Skeletal muscle satellite cell (primary cell): ENCODE results near the gene PTGIS.

ENCODE experiments used
- H3K27me3 ChIP-seq: 2 replicates; pipeline ENCODE4 v1.7.0; 2013; ENCODE audit warnings: low read length; ENCODE audit not compliant: control insufficient read depth, insufficient read depth
- H3K36me3 ChIP-seq: 2 replicates; pipeline ENCODE4 v1.7.0; 2013; ENCODE audit warnings: mild to moderate bottlenecking, control low read depth, low read length; ENCODE audit not compliant: insufficient read depth
- H3K4me1 ChIP-seq: 2 replicates; pipeline ENCODE4 v1.7.0; 2013; ENCODE audit warnings: low read length; ENCODE audit not compliant: control insufficient read depth, insufficient read depth
- H3K4me2 ChIP-seq: 2 replicates; pipeline ENCODE4 v1.7.0; 2013; ENCODE audit warnings: mild to moderate bottlenecking, low read length
- H3K4me3 ChIP-seq: 2 replicates; pipeline ENCODE4 v1.7.0; 2013; ENCODE audit warnings: low read length
- H3K9ac ChIP-seq: 2 replicates; pipeline ENCODE4 v1.7.0; 2013; ENCODE audit warnings: mild to moderate bottlenecking, low read depth, low read length, moderate library complexity
- H3K9me3 ChIP-seq: replicated peaks from 2 replicates; pipeline ENCODE4 v1.7.0; 2013; ENCODE audit warnings: mild to moderate bottlenecking, control low read depth, low read length

PTGIS gene

GRCh38 chr20:49532285-49532946 is 35.5 kb downstream of the PTGIS start:
- Histone ChIP-seq H3K9ac (no peak overlapping the region), H3K4me2 (no peak overlapping the region), H3K9me3 (no peaks in the 10 kb centered on the region), H3K4me1 (peaks cover 13% of the 10 kb centered on the region), H3K27me3 (peaks cover 8% of the 10 kb centered on the region), H3K4me3 (no peak overlapping the region), H3K36me3 (no peaks in the 10 kb centered on the region)

- H3K4me3 ChIP-seq, result no peak overlapping the region
- no peaks in the 10 kb centered on the region for H3K36me3 ChIP-seq
- H3K4me2 ChIP-seq, result no peak overlapping the region
- H3K4me1 ChIP-seq, result peaks cover 29% of the 10 kb centered on the region
- H3K9me3 ChIP-seq, result no peaks in the 10 kb centered on the region
- H3K27me3 ChIP-seq, result no peaks in the 10 kb centered on the region
- no peak overlapping the region for H3K9ac ChIP-seq
These were observed 38.5 kb downstream of the PTGIS start for GRCh38 chr20:49529470-49529869.

GRCh38 chr20:49526568-49526967 is 41.4 kb downstream of the PTGIS start:
- H3K27me3 ChIP-seq, result no peaks in the 10 kb centered on the region
- H3K4me1 ChIP-seq, result peaks cover 29% of the 10 kb centered on the region
- H3K9ac ChIP-seq, result no peak overlapping the region
- H3K4me2 ChIP-seq, result no peak overlapping the region
- no peaks in the 10 kb centered on the region for H3K9me3 ChIP-seq
- no peak overlapping the region for H3K4me3 ChIP-seq
- H3K36me3 ChIP-seq, result no peaks in the 10 kb centered on the region

- Histone ChIP-seq H3K36me3 (no peaks in the 10 kb centered on the region), H3K27me3 (no peaks in the 10 kb centered on the region), H3K4me3 (no peak overlapping the region), H3K9me3 (no peaks in the 10 kb centered on the region), H3K4me2 (no peak overlapping the region), H3K9ac (no peak overlapping the region), H3K4me1 (peaks cover 29% of the 10 kb centered on the region)
These were observed 41.9 kb downstream of the PTGIS start for GRCh38 chr20:49526056-49526455.

- no peak overlapping the region for H3K4me3 ChIP-seq
- no peaks in the 10 kb centered on the region for H3K36me3 ChIP-seq
- no peak overlapping the region for H3K4me2 ChIP-seq
- H3K9me3 ChIP-seq, result no peaks in the 10 kb centered on the region
- H3K9ac ChIP-seq, result no peak overlapping the region
- H3K4me1 ChIP-seq, result peaks cover 26% of the 10 kb centered on the region
- H3K27me3 ChIP-seq, result no peaks in the 10 kb centered on the region
These were observed 44.1 kb downstream of the PTGIS start for GRCh38 chr20:49523767-49524360.

GRCh38 chr20:49521356-49521755 is 46.6 kb downstream of the PTGIS start:
- Histone ChIP-seq H3K9me3 (no peaks in the 10 kb centered on the region), H3K9ac (no peak overlapping the region), H3K4me2 (no peak overlapping the region), H3K27me3 (no peaks in the 10 kb centered on the region), H3K4me3 (no peak overlapping the region), H3K36me3 (no peaks in the 10 kb centered on the region), H3K4me1 (peaks cover 16% of the 10 kb centered on the region)

GRCh38 chr20:49519777-49520359 is 48.1 kb downstream of the PTGIS start:
- Histone ChIP-seq H3K9ac (no peak overlapping the region), H3K4me1 (peaks cover 9% of the 10 kb centered on the region), H3K4me3 (no peak overlapping the region), H3K4me2 (no peak overlapping the region), H3K9me3 (no peaks in the 10 kb centered on the region), H3K27me3 (peaks cover 7% of the 10 kb centered on the region), H3K36me3 (no peaks in the 10 kb centered on the region)

- Histone ChIP-seq H3K36me3 (no peaks in the 10 kb centered on the region), H3K9ac (no peak overlapping the region), H3K9me3 (no peaks in the 10 kb centered on the region), H3K4me3 (no peak overlapping the region), H3K4me1 (peaks cover 9% of the 10 kb centered on the region), H3K4me2 (no peak overlapping the region), H3K27me3 (peaks cover 13% of the 10 kb centered on the region)
These were observed 48.7 kb downstream of the PTGIS start for GRCh38 chr20:49519212-49519712.

- Histone ChIP-seq H3K9ac (no peak overlapping the region), H3K4me2 (no peak overlapping the region), H3K36me3 (no peaks in the 10 kb centered on the region), H3K4me3 (no peak overlapping the region), H3K27me3 (peaks cover 14% of the 10 kb centered on the region), H3K4me1 (peaks cover 9% of the 10 kb centered on the region), H3K9me3 (no peaks in the 10 kb centered on the region)
These were observed 49.4 kb downstream of the PTGIS start for GRCh38 chr20:49518576-49518975.

GRCh38 chr20:49517805-49518100 is 50.2 kb downstream of the PTGIS start:
- Histone ChIP-seq H3K27me3 (peaks cover 14% of the 10 kb centered on the region), H3K4me1 (peaks cover 9% of the 10 kb centered on the region), H3K4me2 (no peak overlapping the region), H3K9me3 (no peaks in the 10 kb centered on the region), H3K36me3 (no peaks in the 10 kb centered on the region), H3K9ac (no peak overlapping the region), H3K4me3 (no peak overlapping the region)

GRCh38 chr20:49516916-49517804 is 50.8 kb downstream of the PTGIS start:
- peaks cover 9% of the 10 kb centered on the region for H3K4me1 ChIP-seq
- H3K9me3 ChIP-seq, result no peaks in the 10 kb centered on the region
- no peaks in the 10 kb centered on the region for H3K36me3 ChIP-seq
- no peak overlapping the region for H3K4me3 ChIP-seq
- no peak overlapping the region for H3K4me2 ChIP-seq
- H3K27me3 ChIP-seq, result peaks cover 14% of the 10 kb centered on the region
- H3K9ac ChIP-seq, result no peak overlapping the region
